ENCODE results near the gene DVL1.

DNA sequence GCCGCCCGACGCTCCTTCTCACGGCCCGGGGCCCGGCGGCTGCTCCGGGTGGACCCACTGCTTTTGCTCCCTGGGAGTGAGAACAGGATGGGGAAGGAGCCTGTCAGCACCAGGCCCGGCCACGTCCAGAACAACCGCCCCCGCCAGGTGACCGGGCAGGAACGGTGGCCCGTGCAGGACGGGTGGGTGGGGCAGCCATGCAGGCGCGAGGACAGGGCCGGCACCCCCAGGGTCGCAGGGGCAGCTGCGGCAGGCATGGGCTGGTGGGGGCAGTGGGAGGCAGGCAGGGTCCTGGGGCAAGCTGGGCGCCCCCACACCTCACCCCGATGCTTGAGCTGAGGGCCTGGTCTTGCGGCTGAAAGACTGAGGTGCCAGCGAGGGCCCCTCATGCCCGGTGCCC is 12.8 kb downstream of the DVL1 start:
- TF ChIP-seq MYC (IDR thresholded peaks at IDR 0.05; ENCODE audit: low read depth, low read length) (no peak), POLR2A (IDR thresholded peaks at IDR 0.05; ENCODE audit: extremely low read depth, insufficient read length) (no peak)
- TF ChIP-seq, protein P1, sequence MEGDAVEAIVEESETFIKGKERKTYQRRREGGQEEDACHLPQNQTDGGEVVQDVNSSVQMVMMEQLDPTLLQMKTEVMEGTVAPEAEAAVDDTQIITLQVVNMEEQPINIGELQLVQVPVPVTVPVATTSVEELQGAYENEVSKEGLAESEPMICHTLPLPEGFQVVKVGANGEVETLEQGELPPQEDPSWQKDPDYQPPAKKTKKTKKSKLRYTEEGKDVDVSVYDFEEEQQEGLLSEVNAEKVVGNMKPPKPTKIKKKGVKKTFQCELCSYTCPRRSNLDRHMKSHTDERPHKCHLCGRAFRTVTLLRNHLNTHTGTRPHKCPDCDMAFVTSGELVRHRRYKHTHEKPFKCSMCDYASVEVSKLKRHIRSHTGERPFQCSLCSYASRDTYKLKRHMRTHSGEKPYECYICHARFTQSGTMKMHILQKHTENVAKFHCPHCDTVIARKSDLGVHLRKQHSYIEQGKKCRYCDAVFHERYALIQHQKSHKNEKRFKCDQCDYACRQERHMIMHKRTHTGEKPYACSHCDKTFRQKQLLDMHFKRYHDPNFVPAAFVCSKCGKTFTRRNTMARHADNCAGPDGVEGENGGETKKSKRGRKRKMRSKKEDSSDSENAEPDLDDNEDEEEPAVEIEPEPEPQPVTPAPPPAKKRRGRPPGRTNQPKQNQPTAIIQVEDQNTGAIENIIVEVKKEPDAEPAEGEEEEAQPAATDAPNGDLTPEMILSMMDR (IDR thresholded peaks at IDR 0.05; ENCODE audit: low read depth, low read length): no peak

All from NB4 (cell line).